ENCODE measurements around the gene ZEB2.

GRCh38 chr2:144490017-144490416 lies 29.9 kb downstream of the ZEB2 start:
- TF ChIP-seq CTCF (IDR thresholded peaks at IDR 0.05) (no peak), POLR2AphosphoS5 (IDR thresholded peaks at IDR 0.05) (no peak)

Data from stomach (tissue), 4 donors.